PC-9 (cell line): ENCODE measurements around the gene EIF5AL1. TPM values are rescaled to one million over a fixed set of nuclear protein-coding genes. Genes with fewer than 3 reads are reported as not detected.

Experiments used
- BruUV-seq: library from RNA; stranded (reverse); fragments of 400-500 nt; replicated peaks from 2 replicates; lab custom pipeline; 2021; lab: Mats Ljungman, UMichigan
- CTCF ChIA-PET: fragments of 300-600 bp; sonication (Branson Sonifier 250); formaldehyde crosslinking; loops from one replicate; lab custom pipeline; 2022; ENCODE audit warnings: antibody characterized with exemption; lab: Charles Lee
- POLR2A ChIA-PET: fragments of 300-600 bp; sonication (Branson Sonifier 250); formaldehyde crosslinking; loops from one replicate; lab custom pipeline; 2022; ENCODE audit warnings: antibody characterized with exemption; ENCODE audit not compliant: unreplicated experiment; lab: Charles Lee
- DNase-seq, 2 experiments: peaks; one replicate each; pipeline versions ENCODE4 v3.0.0 to v3.0.0-alpha.2; 2015 to 2022; ENCODE audit warnings: mixed read lengths in 1 of 2
- H2AFZ ChIP-seq: fragments of 200-600 bp; sonication (generic); 2 replicates; pipeline ENCODE4 v1.8.1; 2017; ENCODE audit warnings: antibody characterized with exemption
- H3F3A ChIP-seq: fragments of 200-600 bp; sonication (generic); 2 replicates; pipeline ENCODE4 v1.8.1; 2017; ENCODE audit warnings: antibody characterized with exemption, mild to moderate bottlenecking, low read depth; ENCODE audit not compliant: insufficient read depth
- H3K27ac ChIP-seq: fragments of 200-600 bp; sonication (generic); 2 replicates; pipeline ENCODE4 v1.6.1; 2016; ENCODE audit warnings: mixed run types
- H3K27me3 ChIP-seq: fragments of 200-600 bp; sonication (generic); 2 replicates; pipeline ENCODE4 v1.6.1; 2016; ENCODE audit warnings: low read depth, mixed run types; ENCODE audit not compliant: insufficient read depth
- H3K36me3 ChIP-seq: fragments of 200-600 bp; sonication (generic); 2 replicates; pipeline ENCODE4 v1.6.1; 2016; ENCODE audit warnings: low read depth, mixed run types
- H3K4me1 ChIP-seq: fragments of 200-600 bp; sonication (generic); replicated peaks from 2 replicates; pipeline ENCODE4 v1.6.1; 2016; ENCODE audit warnings: mixed run types; ENCODE audit not compliant: insufficient read depth
- H3K4me2 ChIP-seq: fragments of 200-600 bp; sonication (generic); 2 replicates; pipeline ENCODE4 v1.6.1; 2017; ENCODE audit warnings: mixed run types
- H3K4me3 ChIP-seq: fragments of 200-600 bp; sonication (generic); 2 replicates; pipeline ENCODE4 v1.6.1; 2016; ENCODE audit warnings: mixed run types
- H3K79me2 ChIP-seq: fragments of 200-600 bp; sonication (generic); 2 replicates; pipeline ENCODE4 v1.6.1; 2017; ENCODE audit warnings: low read depth, mixed run types
- H3K9me2 ChIP-seq: fragments of 200-600 bp; sonication (generic); 2 replicates; pipeline ENCODE4 v1.8.1; 2017; ENCODE audit warnings: mild to moderate bottlenecking; ENCODE audit not compliant: insufficient read depth
- H3K9me3 ChIP-seq: fragments of 200-600 bp; sonication (generic); 2 replicates; pipeline ENCODE4 v1.8.1; 2016; ENCODE audit warnings: low read depth; ENCODE audit not compliant: insufficient read depth
- H4K20me1 ChIP-seq: fragments of 200-600 bp; sonication (generic); 2 replicates; pipeline ENCODE4 v1.8.1; 2017; ENCODE audit not compliant: insufficient read depth
- EZH2 ChIP-seq: fragments of 200-600 bp; sonication (generic); IDR thresholded peaks from 2 replicates; pipeline ENCODE4 v1.8.0; 2017; ENCODE audit warnings: antibody characterized with exemption, low read depth
- intact Hi-C: fragments of 100-400 bp; cut with micrococcal nuclease; formaldehyde crosslinking; loops from one replicate; pipeline ENCODE4 v1.10.0; 2022; ENCODE audit not compliant: unreplicated experiment
- total RNA-seq: library from RNA; stranded (reverse); gene quantifications from 2 replicates; pipeline ENCODE4 v1.2.3, GENCODE V29; 2021
- TF ChIP-seq, protein P1 (sequence below): fragments of 200-600 bp; sonication (generic); conservative IDR thresholded peaks from 2 replicates; pipeline ENCODE4 v1.6.1; 2017; ENCODE audit warnings: mixed run types, antibody characterized with exemption, mild to moderate bottlenecking, moderate library complexity

EIF5AL1 gene
- total RNA-seq, 1 experiment from 2014 or later: 0.48 TPM

GRCh38 chr10:79493806-79494205, 18.5 kb upstream of the EIF5AL1 start:
- H4K20me1 ChIP-seq: no peaks in the 10 kb centered on the region
- POLR2A ChIA-PET: no interaction called here
- no peaks in the 10 kb centered on the region for H3K9me3 ChIP-seq
- no TSS peak for BruUV-seq
- no peak overlapping the region for H3K27ac ChIP-seq
- H3K4me1 ChIP-seq: peaks cover 3% of the 10 kb centered on the region; the same call in 1 of the 2 replicates
- H3K36me3 ChIP-seq: no peaks in the 10 kb centered on the region
- intact Hi-C loops: no loop called here
- no peak overlapping the region for H3K4me2 ChIP-seq
- H2AFZ ChIP-seq: no peak overlapping the region
- H3K27me3 ChIP-seq: peaks cover 29% of the 10 kb centered on the region
- H3F3A ChIP-seq: no peaks in the 10 kb centered on the region
- no peaks in the 10 kb centered on the region for H3K9me2 ChIP-seq
- peak in 1 of 2 experiments; percentile 8 for DNase-seq
- no peak overlapping the region for H3K4me3 ChIP-seq
- CTCF ChIA-PET: no interaction called here
- no peak for TF ChIP-seq EZH2
- TF ChIP-seq, protein P1, sequence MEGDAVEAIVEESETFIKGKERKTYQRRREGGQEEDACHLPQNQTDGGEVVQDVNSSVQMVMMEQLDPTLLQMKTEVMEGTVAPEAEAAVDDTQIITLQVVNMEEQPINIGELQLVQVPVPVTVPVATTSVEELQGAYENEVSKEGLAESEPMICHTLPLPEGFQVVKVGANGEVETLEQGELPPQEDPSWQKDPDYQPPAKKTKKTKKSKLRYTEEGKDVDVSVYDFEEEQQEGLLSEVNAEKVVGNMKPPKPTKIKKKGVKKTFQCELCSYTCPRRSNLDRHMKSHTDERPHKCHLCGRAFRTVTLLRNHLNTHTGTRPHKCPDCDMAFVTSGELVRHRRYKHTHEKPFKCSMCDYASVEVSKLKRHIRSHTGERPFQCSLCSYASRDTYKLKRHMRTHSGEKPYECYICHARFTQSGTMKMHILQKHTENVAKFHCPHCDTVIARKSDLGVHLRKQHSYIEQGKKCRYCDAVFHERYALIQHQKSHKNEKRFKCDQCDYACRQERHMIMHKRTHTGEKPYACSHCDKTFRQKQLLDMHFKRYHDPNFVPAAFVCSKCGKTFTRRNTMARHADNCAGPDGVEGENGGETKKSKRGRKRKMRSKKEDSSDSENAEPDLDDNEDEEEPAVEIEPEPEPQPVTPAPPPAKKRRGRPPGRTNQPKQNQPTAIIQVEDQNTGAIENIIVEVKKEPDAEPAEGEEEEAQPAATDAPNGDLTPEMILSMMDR: no peak
- H3K79me2 ChIP-seq: no peaks in the 10 kb centered on the region

- peaks cover 34% of the 10 kb centered on the region for H3K27me3 ChIP-seq
- no peaks in the 10 kb centered on the region for H3K9me2 ChIP-seq
- no peak overlapping the region for H3K4me3 ChIP-seq
- no peaks in the 10 kb centered on the region for H3K9me3 ChIP-seq
- no peaks in the 10 kb centered on the region for H3K36me3 ChIP-seq
- ChIA-PET POLR2A (no interaction called here), CTCF (no interaction called here)
- no peaks in the 10 kb centered on the region for H4K20me1 ChIP-seq
- no peaks in the 10 kb centered on the region for H3K4me1 ChIP-seq
- H3K27ac ChIP-seq: no peak overlapping the region
- DNase-seq: no peak
- no TSS peak for BruUV-seq
- TF ChIP-seq EZH2: no peak
- TF ChIP-seq, protein P1: no peak
- H3K79me2 ChIP-seq: no peaks in the 10 kb centered on the region
- H3F3A ChIP-seq: no peaks in the 10 kb centered on the region
- no peak overlapping the region for H3K4me2 ChIP-seq
- H2AFZ ChIP-seq: no peak overlapping the region
- intact Hi-C loops: no loop called here
These were observed 17.2 kb upstream of the EIF5AL1 start for GRCh38 chr10:79494871-79495705.

- no TSS peak for BruUV-seq
- no peak overlapping the region for H3K27ac ChIP-seq
- peaks cover 34% of the 10 kb centered on the region for H3K27me3 ChIP-seq
- no peak overlapping the region for H2AFZ ChIP-seq
- no peaks in the 10 kb centered on the region for H3F3A ChIP-seq
- H4K20me1 ChIP-seq: no peaks in the 10 kb centered on the region
- TF ChIP-seq, protein P1: no peak
- no peak for DNase-seq
- no peaks in the 10 kb centered on the region for H3K79me2 ChIP-seq
- no peak overlapping the region for H3K4me3 ChIP-seq
- ChIA-PET POLR2A (interaction anchor here (0.6 kb wide), 1 partner anchor 47 kb away, joined by 3 read pairs; no protein-coding TSS in a partner anchor), CTCF (no interaction called here)
- H3K4me2 ChIP-seq: no peak overlapping the region
- H3K9me2 ChIP-seq: no peaks in the 10 kb centered on the region
- H3K9me3 ChIP-seq: no peaks in the 10 kb centered on the region
- H3K4me1 ChIP-seq: no peaks in the 10 kb centered on the region
- intact Hi-C loops: no loop called here
- H3K36me3 ChIP-seq: no peaks in the 10 kb centered on the region
These were observed 16.5 kb upstream of the EIF5AL1 start for GRCh38 chr10:79495791-79496190.
